ENCODE measurements around the gene CNNM3.

CNNM3 gene

DNA sequence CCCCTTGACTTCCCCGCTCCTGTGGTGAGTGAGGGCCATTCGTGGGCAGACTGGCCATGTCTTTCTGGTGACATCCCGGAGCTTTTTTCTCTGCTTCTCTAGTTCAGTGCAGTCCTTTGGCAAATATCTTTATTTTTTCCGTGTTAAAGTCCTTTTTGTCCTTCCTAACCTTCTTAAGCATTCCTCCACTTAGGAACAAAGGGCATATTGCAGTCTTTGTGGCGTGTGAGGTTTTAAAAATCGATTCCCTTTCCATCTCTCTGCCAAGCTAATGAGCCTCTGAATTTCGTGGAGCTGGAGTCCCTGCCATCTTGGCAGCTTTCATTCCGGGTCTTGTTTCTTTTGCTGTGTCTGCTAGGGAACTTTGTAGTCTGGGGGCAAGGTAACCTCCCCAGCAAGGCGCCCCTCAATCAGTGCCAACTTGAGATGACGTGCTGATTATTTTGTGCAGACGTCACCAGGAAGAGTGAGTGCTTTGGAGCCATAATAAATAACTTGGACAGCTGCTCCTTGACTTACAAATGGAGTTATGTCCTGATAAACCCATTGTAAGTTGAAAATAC is 5.1 kb downstream of the CNNM3 start:
- CTCF ChIA-PET = interaction anchor here (1.0 to 2.5 kb wide), 5 partner anchors 15 to 130 kb away, joined by 3 to 9 read pairs (median 3); partner anchors contain the start of genes ANKRD39 and CNNM4
- no peak overlapping the region for H3K4me3 ChIP-seq (ENCODE audit: low read depth, low read length)
- TF ChIP-seq, protein P1, sequence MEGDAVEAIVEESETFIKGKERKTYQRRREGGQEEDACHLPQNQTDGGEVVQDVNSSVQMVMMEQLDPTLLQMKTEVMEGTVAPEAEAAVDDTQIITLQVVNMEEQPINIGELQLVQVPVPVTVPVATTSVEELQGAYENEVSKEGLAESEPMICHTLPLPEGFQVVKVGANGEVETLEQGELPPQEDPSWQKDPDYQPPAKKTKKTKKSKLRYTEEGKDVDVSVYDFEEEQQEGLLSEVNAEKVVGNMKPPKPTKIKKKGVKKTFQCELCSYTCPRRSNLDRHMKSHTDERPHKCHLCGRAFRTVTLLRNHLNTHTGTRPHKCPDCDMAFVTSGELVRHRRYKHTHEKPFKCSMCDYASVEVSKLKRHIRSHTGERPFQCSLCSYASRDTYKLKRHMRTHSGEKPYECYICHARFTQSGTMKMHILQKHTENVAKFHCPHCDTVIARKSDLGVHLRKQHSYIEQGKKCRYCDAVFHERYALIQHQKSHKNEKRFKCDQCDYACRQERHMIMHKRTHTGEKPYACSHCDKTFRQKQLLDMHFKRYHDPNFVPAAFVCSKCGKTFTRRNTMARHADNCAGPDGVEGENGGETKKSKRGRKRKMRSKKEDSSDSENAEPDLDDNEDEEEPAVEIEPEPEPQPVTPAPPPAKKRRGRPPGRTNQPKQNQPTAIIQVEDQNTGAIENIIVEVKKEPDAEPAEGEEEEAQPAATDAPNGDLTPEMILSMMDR (IDR thresholded peaks at IDR 0.05; ENCODE audit: insufficient read depth, low read length, missing control alignments) = no peak
- no peak for DNase-seq (ENCODE audit: low read depth, low spot score)
- POLR2A ChIA-PET = interaction anchor here (1.0 kb wide), 1 partner anchor 37 kb away, joined by 3 read pairs; the partner anchor contains the start of gene ANKRD39

DNA sequence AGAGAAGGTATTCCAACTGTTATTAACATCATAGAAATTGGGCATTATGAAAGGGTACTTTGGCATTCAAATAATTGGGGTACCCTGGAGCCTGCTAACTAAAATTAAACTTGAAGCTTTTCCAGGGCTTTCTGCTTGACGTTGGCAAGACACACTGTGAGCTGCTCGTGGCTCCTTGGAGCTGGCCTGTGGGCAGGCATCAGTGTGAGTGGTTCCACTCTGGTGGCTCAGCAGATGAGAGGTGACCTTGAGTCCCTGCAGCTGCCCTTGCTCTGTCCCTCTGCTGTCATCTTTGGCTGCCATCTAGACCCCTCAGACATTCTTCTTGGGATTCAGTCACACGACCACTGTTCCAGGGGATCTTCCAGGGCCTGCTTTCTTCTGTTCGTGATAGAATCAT is 6.7 kb downstream of the CNNM3 start:
- CTCF ChIA-PET = interaction anchor here (1.2 to 2.0 kb wide), 2 partner anchors 14 to 62 kb away, joined by 3 to 6 read pairs; partner anchors contain the start of gene CNNM4
- TF ChIP-seq, protein P1 (IDR thresholded peaks at IDR 0.05; ENCODE audit: insufficient read depth, low read length, missing control alignments) = no peak
- POLR2A ChIA-PET = no interaction called here
- no peak overlapping the region for H3K4me3 ChIP-seq (ENCODE audit: low read depth, low read length)
- no peak for DNase-seq (ENCODE audit: low read depth, low spot score)

DNA sequence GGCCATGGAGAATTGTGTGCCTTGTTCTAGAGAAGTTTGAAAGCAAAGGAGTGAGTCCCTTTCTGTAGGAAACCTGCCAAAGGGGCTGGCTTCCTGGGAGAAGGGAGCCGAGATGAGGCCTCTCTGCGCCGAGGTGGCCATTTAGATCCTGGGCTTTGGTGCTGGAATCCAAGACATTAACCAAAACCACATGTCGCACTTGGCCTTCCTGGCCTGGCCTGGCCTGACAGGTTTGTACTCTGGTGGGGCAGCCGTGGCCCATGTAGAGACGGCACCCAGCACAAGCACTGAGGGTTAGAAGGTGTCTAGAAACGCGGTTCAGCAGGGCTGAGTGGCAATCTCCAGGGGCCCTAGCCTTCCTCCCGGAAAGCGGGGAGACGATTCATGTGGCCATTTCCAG is 7.1 kb downstream of the CNNM3 start:
- POLR2A ChIA-PET = no interaction called here
- TF ChIP-seq, protein P1 (IDR thresholded peaks at IDR 0.05; ENCODE audit: insufficient read depth, low read length, missing control alignments) = no peak
- H3K4me3 ChIP-seq (ENCODE audit: low read depth, low read length) = no peak overlapping the region
- CTCF ChIA-PET = interaction anchor here (1.0 to 1.5 kb wide), 2 partner anchors 35 to 38 kb away, joined by 3 to 7 read pairs; partner anchors contain the start of gene ANKRD39
- no peak for DNase-seq (ENCODE audit: low read depth, low spot score)

DNA sequence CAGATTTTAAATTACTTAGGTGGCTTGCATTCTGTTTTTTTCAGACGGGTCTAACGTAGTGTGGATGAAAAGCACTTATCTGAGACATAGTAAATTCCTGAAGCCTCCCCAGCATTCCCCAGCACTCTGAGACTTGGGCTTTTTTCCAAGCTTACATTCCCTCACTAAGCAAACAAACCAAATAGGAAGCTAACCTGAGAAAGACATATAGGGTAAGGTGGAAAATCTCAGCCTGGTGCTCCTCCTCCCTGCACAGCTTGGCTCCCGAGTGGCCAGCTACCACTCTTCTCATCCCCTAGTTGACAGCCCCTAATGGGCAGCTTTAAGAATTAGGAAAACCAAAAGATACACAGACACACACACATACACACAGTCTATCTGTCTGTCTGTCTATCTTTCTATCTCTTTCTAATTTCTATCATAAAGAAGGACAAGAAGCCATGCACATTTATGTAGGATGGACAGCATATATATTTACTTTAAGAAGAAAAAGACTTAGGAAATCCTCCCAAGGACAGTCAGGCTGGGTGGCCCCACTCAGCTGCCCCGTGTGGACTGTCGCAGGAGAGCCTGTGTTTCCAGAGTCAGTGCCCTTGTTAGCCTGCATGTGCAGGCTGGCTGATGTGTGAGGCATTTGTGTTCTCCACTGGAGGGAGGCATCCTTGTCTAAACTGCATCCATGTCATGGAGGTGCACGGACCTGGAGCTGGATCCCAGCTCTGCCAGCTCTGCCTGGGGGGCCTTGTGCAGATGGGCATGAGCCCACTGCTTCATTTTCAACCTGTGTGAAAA is 8.2 kb downstream of the CNNM3 start:
- H3K4me3 ChIP-seq (ENCODE audit: low read depth, low read length) = no peak overlapping the region
- ChIA-PET CTCF (interaction anchor here (1.0 to 1.5 kb wide), 6 partner anchors 8 to 135 kb away, joined by 3 to 7 read pairs (median 4); partner anchors contain the start of genes ANKRD39 and CNNM3), POLR2A (interaction anchor here (1.1 kb wide), 1 partner anchor 9 kb away, joined by 4 read pairs; no protein-coding TSS in a partner anchor)
- TF ChIP-seq, protein P1 (IDR thresholded peaks at IDR 0.05; ENCODE audit: insufficient read depth, low read length, missing control alignments) = no peak
- DNase-seq (ENCODE audit: low read depth, low spot score) = peak; percentile 44

DNA sequence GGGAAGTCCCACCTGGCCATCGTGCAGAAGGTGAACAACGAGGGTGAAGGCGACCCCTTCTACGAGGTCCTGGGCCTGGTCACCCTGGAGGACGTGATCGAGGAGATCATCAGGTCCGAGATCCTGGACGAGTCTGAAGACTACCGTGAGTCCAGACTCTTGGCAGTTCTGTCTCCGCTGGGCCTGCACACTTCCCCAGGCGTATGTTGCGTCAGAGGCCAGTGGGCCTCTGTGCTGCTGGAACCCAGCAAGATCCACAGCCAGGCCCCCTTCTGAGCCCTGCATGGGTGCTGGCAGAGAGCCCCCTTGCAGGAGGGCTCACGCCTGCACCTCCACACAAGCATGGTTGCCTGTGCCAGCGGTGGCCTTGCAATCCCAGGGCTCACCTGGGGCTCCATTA is 9.0 kb downstream of the CNNM3 start:
- DNase-seq (ENCODE audit: low read depth, low spot score) = no peak
- ChIA-PET POLR2A (interaction anchor here (1.1 kb wide), 1 partner anchor 8 kb away, joined by 4 read pairs; no protein-coding TSS in a partner anchor), CTCF (interaction anchor here (1.0 to 1.5 kb wide), 5 partner anchors 9 to 134 kb away, joined by 3 to 7 read pairs (median 4); partner anchors contain the start of genes ANKRD39 and CNNM3)
- TF ChIP-seq, protein P1 (IDR thresholded peaks at IDR 0.05; ENCODE audit: insufficient read depth, low read length, missing control alignments) = no peak
- H3K4me3 ChIP-seq (ENCODE audit: low read depth, low read length) = no peak overlapping the region

All from AG04449 (cell line).